GM11168 (cell line): Measurements from ENCODE around the gene SH3GLB1.
"Not testable (repeated sequence)": the region's sequence is repeated elsewhere in the genome, so short reads cannot be mapped to it uniquely, and the experiment has no call there.

Experiments used
- in situ Hi-C: fragments of 300-500 bp; cut with MboI; formaldehyde crosslinking; loops from one replicate; pipeline ENCODE4 v1.12.0; 2022; ENCODE audit warnings: low sequenced_read_pairs; ENCODE audit not compliant: unreplicated experiment

Gene SH3GLB1

DNA sequence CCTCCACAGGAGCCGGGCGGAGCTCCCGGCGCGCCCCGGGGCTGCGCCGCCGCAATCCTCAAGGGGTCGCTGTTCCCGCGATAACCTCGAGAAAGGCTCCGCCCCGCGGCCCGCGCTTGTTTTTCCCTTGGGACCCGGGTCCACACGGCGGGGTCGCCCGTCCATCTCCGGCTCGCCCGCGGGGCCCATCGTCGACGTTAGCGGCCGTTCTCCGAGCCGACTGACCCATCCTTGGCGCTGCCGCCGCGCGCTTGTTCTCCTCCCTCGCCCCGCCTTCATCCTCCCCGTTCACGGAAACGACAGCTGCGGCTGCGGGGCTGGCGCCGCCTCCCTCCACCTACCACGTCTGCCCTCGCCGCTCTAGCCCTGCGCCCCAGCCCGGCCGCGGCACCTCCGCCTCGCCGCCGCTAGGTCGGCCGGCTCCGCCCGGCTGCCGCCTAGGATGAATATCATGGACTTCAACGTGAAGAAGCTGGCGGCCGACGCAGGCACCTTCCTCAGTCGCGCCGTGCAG, at the start of gene SH3GLB1:
Gene SH3GLB1, plus strand, starts transcription at position 119 of the 514 bp plus-strand sequence. Its CDS starts 324 bp downstream, at position 443.
- in situ Hi-C loops, result no loop called here

DNA sequence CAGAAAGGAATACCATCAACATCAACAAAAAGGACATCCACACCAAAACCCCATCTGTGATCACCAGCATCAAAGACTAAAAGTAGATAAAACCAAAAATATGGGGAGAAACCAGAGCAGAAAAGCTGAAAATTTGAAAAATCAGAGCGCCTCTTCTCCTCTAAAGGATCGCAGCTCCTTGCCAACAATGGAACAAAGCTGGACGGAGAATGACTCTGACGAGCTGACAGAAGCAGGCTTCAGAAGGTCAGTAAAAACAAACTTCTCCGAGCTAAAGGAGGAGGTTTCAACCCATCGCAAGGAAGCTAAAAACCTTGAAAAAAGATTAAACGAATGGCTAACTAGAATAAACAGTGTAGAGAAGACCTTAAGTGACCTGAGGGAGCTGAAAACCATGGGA, 46.0 kb upstream of the SH3GLB1 start:
- in situ Hi-C loops, result not testable (repeated sequence)

DNA sequence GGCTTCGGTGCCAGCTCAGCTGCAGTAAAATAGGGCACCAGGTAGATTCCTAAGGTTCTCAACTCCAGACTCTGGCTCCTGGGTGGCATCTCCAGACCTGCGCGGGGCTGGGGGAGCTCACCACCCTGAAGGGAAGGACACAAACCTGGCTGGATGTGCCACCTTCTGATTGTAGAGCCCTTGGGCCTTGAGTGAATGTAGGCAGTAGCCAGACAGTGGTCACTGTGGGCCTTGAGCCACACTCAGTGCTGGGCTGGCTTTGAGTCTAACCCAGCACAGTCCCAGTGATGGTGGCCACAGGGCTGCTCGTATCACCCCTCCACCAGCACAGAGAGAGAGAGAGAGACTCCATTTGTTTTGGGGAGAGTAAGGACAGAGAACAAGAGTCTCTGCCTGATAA, 38.0 kb upstream of the SH3GLB1 start:
- in situ Hi-C loops, result no loop called here

DNA sequence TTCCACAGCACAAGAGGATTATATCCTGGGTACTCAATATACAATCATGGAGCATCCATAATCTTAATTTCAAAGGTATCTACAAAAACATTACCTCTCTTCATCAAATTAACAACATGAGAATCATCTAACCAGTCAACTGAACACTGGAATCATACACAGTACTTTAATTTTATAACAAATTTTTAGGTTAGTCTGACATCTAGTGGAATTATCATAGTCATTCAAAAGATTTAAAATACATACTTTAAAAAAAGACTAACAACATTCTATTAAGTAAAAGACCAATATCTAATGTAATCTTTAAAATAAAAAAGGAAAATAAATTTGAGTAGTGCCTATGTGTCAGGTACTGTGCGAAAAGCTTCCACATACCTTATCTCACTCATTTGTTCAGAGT, 16.8 kb upstream of the SH3GLB1 start:
- in situ Hi-C loops, result no loop called here

DNA sequence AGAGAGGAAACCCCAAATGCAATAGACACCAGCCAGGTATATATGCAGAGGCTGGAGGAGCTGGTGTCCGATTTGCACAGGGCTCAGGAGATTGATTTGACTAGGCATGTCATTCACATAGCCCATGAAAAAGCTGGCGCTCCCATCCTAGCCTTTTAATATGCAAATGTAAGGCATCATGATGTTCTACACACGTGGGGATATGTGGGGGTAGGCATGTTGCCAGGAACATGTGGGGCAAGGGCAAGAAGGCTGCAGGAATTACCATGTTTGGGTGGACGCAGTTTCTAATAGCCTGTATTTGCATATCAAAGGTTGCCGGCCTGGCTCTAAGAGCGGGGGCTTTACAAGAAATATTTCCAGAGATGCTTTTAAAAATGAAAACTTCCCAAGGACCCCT, 11.7 kb upstream of the SH3GLB1 start:
- in situ Hi-C loops, result no loop called here

DNA sequence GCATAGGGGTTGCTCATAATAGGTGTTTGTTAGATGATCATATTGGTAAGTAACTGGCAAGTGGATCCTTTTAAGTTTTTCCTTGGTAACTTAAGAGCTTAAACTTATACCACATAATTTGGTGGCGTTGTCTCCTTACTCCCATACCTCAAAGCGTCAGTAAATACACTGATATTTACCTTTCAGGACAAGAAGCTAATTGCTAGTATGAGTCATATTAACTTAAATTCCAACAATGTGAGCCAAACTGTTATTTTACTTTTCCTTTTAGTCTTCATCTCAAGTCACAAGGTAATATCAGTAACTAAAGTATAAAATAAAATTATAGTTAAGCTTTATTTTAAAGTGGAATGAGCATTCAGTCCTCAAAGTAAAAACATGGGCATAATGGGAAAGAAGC, 9.0 kb upstream of the SH3GLB1 start:
- in situ Hi-C loops, result no loop called here

DNA sequence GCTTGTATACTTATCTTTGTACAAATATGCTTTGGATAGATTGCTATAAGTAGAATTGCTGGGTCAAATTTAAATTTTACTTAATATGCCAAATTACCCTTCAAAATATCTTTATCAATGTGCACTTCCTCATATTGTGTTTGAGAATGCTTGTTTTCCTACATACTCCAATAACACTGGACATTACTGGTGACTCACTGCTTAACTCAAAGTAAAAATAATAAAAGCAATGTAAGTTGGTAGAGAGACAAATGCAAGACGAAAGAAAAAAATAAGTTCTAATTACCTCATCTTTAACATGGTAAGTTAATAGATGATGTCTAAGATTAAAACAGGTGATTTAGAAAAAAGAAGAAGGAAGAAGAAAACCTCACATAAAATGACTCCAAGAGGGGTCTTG, 7.9 kb upstream of the SH3GLB1 start:
- in situ Hi-C loops, result no loop called here

DNA sequence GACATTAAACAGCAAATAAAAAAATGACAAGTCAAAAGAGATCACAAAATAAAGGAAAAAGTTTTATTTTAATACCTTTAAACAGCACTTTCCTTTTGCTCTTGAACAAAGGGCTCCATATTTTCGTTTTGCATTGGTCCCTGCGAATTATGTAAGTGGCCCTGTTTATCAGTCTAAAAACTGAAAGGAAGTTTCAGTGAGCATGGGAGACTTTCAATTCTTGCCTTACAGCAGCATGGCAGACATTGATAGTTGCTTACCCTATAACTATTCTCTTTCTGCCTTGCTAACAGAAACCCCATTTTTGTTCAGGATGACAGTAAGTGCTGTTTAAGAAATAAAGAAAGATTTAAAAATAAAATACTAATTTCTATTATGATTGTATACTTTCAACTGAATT, 5.2 kb upstream of the SH3GLB1 start:
- in situ Hi-C loops, result no loop called here

DNA sequence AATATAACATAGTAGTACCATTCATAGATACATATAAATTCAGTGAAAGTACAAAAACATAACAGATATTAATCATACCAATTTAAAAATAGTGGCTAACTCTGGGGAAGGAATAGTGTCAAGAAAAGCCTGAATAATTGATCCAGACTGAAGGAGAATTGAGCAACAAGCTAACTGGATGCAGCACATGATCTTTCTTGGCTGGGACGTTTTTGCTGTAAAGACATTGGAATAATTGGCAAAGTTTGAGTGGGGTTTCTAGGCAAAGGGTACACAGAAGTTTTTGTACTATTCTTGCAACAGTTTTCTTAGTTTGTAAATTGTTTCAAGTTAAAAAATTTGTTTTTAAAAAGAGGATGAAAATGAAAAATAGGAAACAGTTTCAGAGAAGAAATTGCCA, 2.6 kb upstream of the SH3GLB1 start:
- in situ Hi-C loops, result no loop called here

DNA sequence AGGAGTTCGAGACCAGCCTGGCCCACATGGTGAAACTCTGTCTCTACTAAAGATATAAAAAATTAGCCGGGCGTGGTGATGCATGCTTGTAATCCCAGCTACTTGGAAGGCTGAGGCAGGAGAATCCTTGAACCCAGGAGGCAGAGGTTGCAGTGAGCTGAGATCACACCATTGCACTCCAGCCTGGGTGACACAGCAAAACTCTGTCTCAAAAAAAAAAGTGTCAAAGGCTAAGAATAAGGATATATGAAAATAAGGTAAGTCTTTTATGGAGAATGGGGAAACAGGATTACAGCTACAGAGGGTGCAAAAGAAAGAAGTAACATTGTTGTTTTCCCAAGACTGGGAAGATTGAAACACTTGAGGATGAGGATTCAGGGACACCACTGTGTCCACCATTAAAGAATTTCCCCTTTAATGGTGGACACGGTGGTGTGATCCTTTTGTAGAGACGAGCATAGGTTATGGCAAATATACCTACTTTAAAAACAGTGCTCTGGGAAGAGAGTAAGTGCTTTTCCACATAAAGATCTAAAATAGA, 1.4 kb upstream of the SH3GLB1 start:
- in situ Hi-C loops, result not testable (repeated sequence)

DNA sequence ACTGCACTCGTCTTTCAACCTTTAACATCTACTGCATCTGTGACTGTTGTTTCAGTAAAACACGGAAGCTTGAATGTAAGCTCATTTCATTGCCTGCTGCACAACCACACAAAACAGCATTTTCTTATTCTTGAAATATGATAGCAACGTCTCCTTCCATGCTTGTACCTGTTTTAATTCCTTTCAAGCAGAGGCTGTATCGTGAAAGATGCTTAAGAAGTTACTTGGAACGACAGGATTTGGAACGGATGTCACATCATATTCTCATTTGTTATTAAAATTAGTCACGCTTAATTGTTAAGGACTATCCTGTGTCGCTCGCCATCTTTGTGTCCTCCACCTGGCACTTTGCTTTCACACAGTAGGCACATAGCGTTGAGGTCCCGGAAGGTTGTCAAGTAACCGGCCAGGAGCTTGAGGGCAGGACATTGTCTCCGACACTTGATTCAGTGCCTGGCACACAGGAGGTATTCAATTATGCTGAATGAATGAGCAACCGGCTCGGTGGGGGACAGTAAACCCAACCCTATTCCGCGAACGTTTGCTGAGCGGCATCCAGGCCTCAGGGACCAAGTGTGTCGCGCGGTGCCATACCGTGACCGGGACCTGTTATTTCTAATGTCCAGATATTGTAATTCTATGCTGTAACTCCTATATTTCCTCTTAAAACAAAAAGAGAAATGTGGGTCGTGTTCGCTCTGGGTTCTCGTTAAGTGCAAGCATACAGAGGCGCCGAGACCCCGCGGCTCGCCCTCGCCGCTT, 499 bp upstream of the SH3GLB1 start:
- in situ Hi-C loops, result no loop called here

DNA sequence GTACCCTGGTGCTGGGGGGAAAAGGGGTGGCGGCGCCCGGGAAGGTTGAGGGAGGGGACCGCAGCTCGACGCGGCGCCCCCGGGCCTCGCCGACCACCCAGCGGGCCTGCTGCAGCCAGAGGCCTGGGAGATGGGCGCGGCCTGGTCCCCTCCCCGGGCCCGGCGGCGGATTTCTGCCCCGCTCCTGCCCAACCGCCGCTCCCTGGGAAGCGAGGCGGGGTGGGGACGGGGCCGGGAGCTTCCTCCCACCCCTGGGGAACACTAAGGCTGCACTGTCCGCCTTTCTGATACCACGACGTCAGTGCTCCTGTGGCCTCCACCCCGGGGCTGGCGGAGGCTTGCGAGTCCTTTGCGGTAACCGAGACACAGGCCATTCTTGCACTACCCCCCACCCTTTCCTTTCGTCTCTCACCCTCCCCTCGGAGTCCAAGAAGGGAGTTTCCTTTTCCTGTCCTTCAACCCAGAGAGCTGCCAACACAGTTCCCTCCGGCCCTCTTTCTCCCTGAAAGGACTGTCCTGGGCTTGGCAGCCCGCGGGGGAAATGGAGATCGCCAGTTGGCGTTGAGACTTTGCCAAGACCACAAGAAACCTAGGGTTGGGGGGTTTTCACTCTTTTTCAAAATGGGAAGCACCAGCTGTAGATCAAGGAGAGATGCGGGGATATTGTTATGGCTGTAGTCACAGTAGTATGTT, 742 bp downstream of the SH3GLB1 start:
- in situ Hi-C loops, result loop anchor here (5.0 kb wide), 1 partner anchor 37 kb away; no protein-coding TSS in a partner anchor

DNA sequence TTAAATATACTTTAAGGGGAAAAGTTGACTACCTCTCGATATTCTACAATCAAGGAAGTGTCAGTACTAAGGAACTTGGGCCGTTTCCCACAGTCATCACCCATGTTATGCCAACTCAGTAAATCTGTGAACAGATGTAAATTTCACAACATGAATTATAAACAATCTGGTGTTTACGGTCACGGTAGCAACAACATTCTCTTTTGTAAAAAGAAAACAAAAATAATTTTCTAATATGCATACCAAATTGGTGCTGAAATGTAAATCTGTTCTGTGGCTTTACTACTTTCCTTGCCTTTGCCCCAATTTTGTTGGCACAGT, 1.2 kb downstream of the SH3GLB1 start:
- in situ Hi-C loops, result loop anchor here (5.0 kb wide), 1 partner anchor 37 kb away; no protein-coding TSS in a partner anchor

DNA sequence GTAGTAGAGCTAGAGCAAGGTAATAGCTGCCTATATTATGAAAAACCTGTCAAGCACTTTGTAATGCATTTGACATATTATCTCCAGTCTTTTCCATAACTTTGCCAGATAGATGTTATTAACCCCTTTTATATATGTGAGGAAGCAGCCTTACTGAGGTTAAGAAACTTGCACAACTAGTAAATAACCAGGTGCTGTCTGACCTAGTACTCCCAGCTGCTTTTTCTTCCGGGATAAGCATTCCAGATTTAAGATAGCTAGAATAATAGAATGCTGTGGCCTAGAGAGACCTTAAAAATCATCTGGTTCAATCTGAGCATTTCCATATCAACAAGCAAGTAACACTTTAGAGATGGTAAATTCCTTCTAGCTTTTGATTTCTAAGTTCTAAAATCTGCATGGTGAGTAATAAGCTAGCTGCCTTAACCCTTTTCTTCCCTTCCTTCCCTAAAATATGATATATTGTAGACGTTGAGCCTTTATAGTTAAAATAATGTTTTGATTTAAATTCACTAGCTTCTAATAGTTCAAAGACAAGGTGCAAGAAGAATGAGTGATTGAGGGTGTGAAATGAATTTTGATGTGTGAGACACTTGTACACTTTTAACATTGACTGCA, 1.8 kb downstream of the SH3GLB1 start:
- in situ Hi-C loops, result loop anchor here (5.0 kb wide), 1 partner anchor 36 kb away; no protein-coding TSS in a partner anchor

DNA sequence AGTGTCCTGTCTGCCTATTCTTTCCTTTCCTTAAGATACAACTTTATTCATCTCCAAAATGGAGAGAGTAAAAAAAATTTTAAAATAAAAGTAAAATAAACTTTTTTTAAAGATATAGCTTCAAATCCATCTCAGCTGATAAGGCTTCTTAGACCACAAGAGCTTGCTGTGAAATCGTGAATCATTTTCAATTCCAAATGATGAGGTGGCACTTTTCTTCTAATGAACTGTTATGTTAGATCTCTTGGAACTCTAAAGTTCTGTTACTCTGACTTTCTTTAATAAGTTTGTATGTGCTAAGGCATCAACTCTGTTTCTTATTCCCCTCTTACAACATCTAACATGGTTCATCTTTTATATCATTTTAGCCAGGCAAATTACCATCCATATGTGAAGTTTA, 4.5 kb downstream of the SH3GLB1 start:
- in situ Hi-C loops, result loop anchor here (5.0 kb wide), 1 partner anchor 33 kb away; no protein-coding TSS in a partner anchor

DNA sequence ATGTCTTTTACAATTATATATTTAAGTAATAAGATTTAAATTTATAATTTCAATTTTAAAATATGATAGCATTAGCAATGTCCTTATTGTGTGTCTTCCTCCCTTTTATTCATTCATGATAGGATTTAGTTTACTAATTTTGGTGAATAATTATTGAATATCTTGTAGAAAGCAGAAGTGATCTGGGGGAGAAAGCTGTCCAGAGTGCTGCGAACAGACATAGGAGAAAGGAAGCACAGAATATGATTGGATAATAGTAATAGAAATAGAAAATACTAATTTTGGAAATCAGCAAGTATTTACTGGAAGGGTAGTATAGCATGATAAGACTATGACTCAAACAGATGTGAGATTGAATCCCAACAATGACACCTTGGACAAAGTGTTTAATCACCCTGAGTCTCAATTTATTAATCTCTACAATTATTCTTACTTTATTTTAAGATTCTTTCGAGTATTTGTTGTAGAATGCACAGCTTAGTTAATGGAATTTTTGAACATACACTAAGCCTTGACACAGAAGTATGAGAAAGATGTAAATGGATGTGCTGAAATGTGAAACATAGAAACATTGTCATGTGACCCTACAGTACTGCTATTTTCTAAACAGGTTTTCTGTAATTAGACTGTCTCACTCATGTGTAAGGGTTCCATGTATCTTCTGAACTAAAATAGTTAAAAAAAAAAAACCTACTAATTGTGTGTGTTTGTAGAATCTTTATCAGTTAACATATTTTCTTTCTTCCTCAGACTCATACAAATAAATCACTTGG, 7.9 kb downstream of the SH3GLB1 start:
- in situ Hi-C loops, result no loop called here

DNA sequence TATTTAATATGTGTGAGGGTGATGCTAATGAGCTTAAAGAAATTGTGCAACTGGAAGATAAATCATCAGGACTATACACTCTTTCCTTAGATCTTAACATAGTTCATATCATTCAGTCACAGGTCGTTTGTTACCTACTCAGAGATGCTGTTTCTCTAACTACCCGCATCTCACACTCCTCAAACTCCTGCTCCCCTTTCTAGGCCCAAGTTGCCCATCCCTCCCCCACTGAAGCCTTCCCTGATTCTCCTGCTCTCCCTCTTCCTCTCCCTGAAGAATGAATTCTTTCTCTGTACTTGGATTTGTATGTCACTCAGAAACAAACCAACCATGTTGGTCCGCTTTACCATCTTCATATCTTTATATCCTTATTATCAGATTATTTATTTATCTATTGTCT, 9.1 kb downstream of the SH3GLB1 start:
- in situ Hi-C loops, result no loop called here

DNA sequence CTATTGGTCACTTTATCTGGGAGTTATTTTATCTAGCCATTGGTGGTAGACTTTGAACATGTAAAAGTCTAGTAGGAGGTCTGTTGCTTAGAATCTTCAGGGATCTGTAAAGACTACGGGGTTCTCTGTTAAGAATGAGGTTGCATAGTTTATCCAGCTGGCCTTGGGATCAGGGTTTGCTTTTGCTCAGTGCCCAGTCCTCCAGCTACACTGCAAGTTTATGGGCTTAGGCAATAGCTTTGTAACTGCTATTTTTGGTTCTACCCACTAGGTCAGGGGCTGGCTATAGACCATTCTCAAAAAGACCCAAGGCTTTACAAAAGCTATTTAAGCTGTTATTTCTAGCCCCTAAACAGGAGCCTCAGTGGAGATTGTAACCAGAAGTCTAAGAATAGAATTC, 9.8 kb downstream of the SH3GLB1 start:
- in situ Hi-C loops, result no loop called here

DNA sequence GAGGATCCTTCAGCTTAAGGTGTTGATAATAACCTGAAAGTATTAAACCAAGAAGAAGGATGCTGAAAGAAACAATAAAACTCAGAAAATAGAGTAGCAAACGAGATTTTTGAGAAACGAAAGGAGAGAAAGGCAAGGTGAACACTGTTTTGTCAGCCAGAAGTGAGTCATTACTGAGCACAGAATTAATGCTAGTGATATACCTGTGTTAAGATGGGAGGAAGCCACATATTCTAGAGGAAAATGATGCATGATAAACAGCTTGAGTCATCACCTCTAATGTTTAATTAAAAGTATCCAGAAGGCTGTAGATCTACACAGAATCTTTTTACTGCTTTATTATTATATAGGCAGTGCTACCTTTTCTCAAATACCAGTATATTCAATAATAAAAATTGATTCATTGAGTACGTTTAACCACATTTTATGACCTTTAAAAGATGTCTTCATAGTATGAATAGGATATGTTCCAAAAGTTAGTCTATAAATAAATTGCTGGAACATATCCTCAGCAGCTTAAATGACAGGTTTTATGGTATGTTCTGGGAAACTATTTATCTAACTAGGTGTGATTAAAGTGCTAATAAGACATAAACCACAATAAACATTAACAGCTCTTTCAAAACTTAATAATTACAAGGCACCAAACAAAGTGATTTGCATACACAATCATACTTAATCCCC, 10.3 kb downstream of the SH3GLB1 start:
- in situ Hi-C loops, result no loop called here

DNA sequence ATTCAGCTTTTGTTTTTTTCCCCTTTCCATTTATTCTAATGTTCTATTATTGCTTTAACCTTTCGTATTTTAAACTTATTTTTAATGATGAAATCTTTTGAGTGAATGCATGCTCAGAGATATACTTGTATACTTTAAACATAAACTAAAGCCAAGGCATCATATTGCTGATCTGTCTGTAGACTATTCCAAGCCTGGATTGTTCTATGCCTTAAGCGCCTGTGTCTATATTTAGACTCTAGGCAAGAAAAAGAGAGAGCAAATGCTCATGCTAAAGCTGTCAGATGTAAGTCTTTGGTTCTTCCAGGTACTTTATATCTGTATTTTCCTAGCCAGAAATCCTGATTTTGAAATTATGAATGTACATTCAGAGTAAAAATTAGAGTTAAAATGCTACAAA, 14.4 kb downstream of the SH3GLB1 start:
- in situ Hi-C loops, result no loop called here
